Body of pancreas (tissue), 4 donors: ENCODE data around the gene CD55.

ENCODE experiments used
- POLR2A ChIP-seq, 3 donors: fragments of 450-650 bp; IDR thresholded peaks; one replicate each; pipeline ENCODE4 v1.6.1; 2016; ENCODE audit warnings: antibody characterized with exemption in 3 of 3, mild to moderate bottlenecking in 2 of 3
- TF ChIP-seq, protein P1 (sequence below), 7 experiments: fragments of 450-650 bp in 4 of 7; fragments of 200-600 bp in 3 of 7; sonication (generic) in 3 of 7; IDR thresholded peaks; one replicate each; pipeline ENCODE4 v1.5.1; 2016 to 2019; ENCODE audit warnings: antibody characterized with exemption in 7 of 7

DNA sequence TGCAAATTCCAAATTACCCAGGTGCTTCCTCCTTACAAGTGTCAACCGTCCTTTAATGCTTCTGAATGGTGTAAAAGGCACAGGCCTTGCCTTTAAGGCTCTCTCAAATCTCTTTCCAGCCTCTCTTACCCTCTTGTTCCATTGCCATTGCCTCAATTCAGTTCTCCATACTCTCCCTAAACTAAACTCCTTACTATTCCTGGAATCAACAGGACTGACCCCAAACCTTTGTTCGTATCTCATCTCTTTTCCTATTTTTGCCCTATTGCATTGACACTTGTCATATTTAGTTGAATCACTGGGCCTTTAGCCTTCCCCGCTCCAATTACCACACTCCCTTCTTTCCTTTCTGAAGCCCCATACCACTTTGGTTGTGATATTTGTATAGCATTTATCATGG lies 3.9 kb upstream of the CD55 start:
- TF ChIP-seq, protein P1, sequence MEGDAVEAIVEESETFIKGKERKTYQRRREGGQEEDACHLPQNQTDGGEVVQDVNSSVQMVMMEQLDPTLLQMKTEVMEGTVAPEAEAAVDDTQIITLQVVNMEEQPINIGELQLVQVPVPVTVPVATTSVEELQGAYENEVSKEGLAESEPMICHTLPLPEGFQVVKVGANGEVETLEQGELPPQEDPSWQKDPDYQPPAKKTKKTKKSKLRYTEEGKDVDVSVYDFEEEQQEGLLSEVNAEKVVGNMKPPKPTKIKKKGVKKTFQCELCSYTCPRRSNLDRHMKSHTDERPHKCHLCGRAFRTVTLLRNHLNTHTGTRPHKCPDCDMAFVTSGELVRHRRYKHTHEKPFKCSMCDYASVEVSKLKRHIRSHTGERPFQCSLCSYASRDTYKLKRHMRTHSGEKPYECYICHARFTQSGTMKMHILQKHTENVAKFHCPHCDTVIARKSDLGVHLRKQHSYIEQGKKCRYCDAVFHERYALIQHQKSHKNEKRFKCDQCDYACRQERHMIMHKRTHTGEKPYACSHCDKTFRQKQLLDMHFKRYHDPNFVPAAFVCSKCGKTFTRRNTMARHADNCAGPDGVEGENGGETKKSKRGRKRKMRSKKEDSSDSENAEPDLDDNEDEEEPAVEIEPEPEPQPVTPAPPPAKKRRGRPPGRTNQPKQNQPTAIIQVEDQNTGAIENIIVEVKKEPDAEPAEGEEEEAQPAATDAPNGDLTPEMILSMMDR (IDR thresholded peaks at IDR 0.05): no peak
- no peak for TF ChIP-seq POLR2A (IDR thresholded peaks at IDR 0.05)
